GM18909 (cell line): ENCODE results near the gene MUC20.

Source experiments
- ATAC-seq: cut with Tn5 transposase; IDR thresholded peaks from one replicate; pipeline ENCODE4 v1.9.1; 2021; ENCODE audit warnings: mild to moderate bottlenecking; ENCODE audit not compliant: unreplicated experiment, poor library complexity

MUC20 gene

DNA sequence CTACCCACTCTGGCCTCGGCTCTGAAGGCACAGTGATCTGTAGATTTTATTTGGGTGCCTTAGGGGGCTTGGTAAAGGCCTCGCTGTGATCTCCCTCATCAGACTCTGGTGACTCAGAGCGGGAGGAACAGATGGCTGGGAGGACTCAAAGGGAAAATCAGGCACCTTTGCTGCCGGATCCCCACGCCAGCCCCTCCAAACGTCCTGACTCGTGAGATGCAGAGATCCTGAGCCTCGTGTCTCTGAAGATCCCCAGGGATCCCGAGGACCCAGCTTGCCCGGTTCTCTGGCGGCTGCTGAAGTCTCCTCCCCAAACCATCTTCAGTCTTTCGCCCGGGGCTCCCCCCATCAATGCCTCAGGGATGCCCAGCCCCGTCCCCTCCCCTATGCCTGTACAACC, 32.8 kb downstream of the MUC20 start:
- no peak for ATAC-seq

DNA sequence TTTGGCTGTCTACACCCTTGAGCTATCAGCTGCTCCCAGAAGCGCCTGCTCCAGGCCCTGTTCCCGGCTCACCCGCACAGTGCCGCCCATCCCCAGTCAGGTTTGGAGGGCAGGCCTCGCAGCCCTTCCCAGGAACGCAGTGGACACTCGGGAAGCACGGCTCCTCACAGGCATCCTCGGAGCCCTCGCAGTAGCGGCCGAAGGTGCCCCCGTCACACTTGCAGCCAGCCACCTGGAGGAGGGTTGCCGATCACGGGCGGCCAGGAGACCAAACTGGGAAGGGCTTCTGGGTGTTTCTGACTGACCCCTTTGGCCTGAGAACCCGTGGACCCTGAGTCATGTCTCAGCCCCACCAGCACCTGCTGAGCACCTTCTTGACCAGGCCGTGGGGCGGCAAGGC, 33.4 kb downstream of the MUC20 start:
- no peak for ATAC-seq

DNA sequence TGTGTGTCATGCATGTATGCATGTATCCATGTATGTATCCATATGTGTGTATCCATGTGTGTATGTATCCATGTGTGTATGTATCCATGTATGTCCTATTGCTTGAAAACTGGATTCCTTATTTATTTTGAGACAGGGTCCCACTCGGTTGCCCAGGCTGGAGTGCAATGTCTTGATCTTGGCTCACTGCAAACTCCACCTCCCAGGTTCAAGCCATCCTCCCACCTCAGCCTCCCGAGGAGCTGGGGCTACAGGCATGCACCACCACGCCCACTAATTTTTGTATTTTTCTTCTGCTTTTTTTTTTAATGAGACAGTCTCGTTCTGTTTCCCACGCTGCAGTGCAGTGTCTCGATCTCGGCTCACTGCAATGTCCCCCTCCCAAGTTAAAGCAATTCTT, 34.1 kb downstream of the MUC20 start:
- no peak for ATAC-seq

DNA sequence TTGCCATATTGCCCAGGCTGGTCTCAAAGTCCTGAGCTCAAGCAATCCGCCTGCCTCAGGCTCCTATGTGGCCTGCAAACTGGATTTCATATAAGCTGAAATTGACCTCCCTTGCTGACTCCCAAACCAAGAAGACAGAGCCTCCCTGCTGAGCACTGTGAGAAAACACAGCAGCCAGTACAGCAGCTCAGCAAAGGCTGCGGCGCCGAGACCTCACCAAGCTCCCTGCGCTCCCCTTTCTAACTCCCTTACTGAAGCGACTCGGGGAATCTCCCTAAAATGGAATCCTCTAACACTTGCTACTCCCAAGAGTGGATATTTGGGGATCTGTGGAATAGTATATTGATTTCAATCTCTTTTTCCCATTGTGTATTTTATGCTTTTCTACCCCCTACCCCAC, 34.6 kb downstream of the MUC20 start:
- ATAC-seq = no peak

DNA sequence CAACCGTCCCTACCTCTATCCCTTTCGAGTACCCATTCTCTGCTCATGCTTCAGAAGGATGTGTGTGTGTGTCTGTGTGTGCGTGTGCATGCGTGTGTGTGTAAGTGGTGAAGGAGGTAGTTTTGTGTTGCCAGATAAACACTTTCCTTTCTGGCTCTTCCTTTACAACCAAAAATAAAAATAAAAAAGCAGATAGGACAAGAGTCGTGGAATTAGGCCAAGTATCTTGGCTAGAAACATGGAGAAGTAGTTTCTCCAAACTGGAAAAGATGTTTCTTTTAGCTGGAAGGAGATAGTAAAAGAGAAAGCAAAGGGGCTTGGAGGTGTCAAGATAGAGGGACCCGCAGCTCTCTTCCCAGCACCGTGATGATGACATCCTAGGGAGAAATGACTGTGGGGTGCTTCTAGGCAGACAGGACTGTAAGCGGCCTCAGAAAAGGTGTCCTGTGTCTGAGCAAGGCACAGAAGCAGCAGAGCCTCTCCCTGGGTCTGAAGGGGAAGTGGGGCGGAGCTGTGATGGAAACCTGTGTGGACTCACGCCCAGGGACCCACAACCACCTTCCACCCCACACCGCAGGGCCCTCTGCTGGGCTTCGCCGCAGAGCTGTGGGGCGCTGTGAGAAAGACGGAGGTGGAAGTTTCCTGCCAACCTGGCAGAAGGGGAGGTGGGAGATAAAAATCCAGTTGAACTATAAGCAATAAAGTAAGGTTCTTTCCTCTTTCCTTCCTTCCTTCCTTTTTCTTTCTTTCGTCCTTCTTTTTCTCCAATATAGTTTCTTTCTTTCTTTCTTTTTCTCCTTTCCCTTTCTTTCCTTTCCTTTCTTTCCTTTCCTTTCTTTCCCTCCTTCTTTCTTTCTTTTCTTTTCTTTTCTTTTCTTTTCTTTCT, 35.3 kb downstream of the MUC20 start:
- ATAC-seq = no peak

DNA sequence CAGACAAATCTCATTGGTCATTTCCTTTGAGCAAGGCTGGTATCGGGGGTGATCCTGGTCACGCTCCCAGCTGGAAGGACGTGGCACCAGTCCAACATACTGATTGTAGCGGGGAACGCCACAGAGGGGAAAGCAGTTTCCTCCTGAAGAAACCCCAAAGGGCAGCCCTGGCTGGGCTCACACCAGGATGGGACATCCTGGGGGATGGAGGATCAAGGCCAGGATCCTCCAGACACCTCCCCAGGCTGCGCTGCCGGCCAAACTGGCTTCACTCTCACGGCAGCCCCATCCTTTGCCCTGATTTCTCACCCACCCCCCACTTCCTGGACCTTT, 36.6 kb downstream of the MUC20 start:
- no peak for ATAC-seq

DNA sequence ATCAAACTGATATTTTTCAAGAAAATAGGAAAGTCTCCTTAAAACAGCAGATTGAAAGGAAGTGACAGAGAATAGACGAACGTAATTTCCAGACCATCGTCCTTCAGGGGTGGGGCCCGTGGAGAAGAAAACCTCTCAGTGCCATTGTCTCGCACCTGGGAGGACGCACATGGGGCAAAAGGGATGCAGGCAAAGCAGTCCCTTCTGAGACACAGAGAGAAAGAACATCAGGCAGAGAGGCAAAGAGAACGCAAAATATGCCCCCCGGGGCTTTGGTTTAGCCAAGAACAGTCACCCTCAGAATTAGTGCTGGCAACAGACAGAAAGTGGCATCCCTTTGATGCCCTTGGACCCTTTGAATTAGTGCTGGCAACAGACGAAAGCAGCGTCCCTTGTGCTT, 37.0 kb downstream of the MUC20 start:
- ATAC-seq = no peak

DNA sequence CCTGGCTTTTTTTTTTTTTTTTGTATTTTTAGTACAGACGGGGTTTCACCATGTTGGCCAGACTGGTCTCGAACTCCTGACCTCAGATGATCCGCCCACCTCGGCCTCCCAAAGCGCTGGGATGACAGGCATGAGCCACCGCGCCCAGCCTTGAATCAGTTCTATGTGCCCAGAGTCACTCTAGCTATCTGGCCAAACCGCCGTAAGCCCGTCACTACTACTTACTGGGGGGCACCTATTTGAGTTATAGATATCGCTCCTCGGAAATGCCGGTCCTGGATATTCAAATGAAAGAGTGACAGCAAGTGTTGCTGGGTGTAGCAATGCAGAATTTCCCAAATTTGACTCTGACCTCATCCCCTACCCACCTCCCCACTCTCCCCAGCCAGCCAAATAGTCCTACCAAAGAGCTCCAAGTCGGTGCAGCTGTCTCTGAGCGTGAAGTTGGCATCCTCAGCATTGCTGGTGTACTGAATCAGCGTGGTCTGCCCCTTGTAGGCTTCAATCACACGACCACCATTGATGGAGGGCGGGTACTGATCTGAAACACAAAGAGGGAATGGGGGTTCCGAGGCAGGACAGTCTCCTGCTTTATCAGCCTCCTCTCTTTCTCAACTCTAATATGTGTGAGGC, 38.1 kb downstream of the MUC20 start:
- ATAC-seq = no peak

DNA sequence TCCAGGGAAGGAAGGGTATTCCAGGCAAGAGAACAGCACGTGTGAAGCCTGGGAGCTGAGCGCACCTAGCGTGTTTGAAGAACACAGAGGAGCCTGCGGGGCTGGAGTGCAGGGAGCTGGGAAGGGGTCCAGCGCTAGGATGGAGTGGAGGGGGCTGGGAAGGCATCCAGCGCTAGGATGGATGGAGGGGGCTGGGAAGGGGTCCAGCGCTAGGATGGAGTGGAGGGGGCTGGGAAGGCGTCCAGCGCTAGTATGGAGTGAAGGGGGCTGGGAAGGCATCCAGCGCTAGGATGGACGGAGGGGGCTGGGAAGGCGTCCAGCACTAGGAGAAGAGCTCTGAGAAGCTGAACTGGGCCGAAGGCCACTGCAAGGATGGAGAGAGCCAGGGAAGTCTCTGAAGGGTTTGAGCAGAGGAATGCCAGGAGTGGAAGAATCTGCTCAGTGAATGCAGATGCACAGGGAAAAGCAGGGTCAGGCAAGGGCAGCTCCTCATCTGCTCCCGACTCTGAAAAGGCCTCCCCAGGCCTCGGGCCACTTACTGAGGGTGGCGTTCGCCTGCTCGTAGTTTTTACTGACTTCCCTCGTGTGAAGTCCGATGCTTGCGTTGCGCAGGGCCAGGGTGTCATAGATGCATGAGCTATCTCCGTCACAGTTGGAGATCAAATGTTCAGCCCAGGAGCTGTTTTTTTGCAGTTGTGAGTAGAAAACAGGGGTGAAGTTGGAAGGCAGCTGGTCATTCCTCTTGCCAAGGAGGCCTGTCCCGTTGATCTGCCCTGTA, 39.8 kb downstream of the MUC20 start:
- ATAC-seq = no peak

DNA sequence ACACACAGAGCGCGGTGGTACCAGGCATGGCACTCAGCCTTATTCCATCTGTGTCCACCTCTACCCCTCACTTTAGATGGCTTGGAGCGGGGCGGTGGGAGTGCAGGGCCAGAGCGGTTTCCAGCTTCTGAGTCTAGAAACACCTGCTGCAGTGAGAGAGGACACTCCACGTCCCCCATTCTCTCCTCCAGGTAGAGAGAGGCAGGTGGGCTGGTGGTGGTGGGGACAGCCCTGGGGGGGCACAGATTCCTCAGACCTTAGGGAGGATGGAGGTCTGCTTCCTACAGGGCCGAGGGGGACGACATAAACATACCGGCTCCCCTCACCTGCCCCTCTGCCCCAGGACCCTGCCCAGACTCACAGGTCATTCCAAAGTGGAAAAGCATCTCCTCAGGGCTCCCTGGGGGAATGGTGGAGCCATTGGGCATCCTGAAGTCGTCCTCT, 40.4 kb downstream of the MUC20 start:
- ATAC-seq = no peak

DNA sequence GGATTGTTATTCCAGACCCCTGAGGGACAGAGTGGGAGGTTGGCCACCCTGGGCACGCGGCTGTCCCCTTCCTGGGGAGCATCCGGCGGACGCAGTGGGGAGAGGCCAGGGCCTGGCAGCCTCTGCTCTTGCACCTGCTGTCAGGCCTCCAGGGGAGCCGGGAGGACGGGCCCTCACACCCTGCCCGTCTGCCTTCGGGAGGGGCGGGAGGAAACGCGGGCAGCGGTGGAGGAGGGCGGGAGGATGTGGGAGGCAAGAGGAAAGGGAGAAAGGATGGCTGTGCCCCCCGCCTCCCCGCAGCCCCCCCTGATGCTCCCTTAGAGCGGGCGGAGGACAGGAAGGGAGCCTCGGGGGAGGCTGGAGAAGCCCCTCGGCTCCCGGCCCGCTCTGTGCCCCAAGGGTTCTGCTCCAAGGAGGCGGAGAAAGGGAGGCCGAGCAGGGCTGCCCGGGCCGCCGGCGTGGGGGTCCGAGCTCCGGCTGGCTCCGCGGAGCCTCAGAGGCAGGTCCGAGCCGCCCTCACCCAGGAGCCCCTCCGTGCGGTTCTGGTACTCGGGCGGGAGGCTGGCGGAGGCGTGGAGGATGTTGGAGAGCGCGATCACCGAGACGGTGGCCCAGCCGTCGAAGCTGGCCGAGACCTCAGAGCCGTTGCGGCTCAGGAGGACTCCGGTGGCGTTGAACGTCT, 40.9 kb downstream of the MUC20 start:
- ATAC-seq = no peak

DNA sequence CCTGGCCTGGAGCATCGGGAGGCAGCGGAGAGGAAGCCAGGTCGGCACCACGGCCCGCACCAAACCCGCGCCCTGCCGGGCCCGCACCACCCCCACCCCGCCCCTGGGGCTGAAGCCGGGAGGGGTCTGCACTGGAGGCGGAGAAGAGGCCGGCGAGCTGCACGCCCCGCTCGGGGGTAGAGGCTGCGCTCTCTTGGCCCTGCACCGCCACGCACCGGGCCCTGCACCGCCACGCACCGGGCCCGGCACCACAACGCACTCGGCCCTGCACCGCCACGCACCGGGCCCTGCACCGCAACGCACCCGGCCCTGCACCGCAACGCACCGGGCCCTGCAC, 41.4 kb downstream of the MUC20 start:
- no peak for ATAC-seq

DNA sequence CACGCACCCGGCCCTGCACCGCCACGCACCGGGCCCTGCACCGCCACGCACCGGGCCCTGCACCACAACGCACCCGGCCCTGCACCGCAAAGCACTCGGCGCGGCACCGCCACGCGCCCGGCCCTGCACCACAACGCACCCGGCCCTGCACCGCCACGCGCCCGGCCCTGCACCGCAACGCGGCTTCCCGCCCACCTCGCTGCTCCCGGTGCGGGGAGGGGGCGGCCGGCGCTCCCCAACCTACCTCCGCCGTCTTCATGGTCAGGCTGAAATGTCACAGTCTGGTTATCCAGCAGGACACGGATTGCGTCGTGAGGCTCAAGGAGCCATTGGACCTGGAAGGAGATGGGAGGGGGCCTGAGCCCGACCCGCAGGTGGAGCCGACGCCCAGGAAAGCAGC, 41.8 kb downstream of the MUC20 start:
- no peak for ATAC-seq

DNA sequence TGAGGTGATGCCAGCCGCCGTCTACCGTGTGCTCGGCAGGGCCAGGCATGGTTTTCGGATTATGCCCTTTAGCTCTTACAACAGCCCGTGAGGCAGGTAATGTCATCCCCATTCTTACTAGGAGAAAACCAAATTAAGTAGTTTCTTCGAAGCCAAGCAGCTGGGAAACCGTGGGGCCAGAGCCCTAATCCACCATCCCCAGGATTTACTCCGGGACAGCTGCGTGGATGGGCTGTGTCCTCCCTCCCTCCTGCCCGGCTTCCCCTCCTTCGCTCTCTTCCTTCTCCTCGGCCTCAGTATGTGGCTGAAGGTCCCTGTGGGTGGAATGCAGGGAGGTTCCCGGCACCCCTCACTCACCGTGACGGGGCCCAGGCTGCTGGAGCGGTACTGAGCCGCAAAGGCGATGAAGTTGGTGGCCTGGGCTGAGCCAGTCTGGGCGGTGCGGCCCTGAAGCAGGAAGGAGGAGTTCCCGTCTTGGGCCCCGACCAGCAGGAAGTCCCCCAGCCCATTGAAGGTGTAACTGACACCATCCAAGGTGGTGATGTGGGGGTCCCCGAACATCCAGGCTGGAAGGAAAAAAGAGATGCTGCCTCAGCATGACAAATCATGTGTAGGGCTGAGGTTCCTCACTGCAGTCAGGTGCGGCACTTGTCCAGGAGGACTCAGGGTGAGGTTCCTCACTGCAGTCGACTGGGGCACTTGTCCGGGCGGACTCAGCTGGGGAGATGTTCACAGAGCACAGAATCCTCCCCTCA, 42.5 kb downstream of the MUC20 start:
- ATAC-seq = no peak

DNA sequence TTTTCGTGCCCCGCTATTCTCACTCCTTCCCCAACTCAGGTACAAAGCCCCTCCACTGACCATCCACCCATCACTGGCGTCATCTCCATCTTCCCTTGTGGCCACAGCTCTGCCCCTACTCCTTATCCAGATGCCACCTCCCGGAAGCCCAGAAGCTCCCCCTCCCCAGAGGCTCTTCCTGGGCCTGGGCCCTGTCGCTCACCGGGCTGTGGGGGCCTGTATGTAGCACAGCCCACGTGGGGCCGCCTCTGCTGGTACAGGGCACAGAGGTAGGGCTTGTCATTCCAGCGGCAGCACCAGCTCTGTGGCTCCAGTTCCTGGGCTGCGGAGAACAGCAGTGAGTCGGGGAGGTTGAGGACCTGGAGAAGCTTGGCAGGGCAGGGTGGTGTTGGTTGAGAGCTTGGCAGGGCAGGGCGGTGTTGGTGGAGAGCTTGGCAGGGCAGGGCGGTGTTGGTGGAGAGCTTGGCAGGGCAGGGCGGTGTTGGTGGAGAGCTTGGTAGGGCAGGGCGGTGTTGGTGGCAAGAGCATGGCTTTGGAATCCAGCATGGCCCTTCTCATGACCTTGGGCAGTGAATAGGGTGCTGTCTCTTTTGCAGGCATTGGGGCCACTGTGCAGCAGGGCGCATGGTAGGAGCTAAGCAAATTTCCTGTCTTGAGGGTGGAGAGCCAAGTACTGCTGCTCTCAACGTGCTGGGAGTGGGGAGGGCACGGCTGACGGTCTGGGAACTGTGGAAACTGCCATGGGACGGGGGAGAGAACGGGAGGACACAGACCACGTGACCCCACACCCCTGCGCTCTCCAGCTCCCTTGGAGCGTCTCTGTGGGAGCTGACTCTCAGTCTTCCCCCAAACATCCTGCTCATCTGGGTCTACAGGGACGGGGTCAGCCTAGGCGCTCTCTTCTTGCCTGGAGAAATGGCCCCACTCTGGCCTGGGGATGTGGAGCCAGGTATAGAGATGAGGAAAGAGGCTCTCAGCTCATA, 43.4 kb downstream of the MUC20 start:
- no peak for ATAC-seq

DNA sequence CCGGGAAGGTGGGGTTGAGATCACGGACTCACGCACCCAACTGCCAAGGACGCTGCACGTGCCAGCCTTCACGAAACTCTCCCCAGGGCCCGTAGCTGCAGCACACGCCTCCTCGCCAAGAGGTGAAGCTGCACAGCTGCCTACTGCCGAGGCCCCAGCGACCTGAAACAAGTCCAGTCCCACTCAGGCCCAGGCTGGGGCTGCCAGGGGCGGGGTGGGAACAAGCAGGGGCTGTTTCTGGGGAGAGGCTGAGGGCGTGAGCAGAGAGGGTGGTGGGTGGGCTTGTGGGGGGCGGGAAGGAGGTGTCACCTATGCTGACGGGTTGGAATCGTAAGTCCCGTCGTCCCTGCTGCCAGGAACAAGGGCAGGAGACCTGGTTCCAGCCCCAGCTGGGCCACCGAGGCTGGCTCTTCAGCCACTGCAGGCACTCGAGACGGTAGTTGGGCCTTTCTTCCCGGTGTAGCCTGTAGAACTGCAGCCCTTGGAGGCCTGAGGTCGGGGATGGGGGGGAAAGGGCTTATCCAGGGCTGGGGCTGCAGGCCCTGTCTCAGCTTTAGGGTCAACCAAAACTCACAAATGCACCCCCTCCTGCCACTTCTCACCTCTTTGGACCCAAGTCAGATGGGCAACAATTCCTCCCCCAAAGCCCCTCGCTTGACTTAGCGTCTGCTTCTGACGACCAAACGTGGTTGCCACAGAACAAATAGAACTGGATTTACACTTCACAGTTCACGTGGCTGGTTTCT, 44.4 kb downstream of the MUC20 start:
- ATAC-seq = no peak

DNA sequence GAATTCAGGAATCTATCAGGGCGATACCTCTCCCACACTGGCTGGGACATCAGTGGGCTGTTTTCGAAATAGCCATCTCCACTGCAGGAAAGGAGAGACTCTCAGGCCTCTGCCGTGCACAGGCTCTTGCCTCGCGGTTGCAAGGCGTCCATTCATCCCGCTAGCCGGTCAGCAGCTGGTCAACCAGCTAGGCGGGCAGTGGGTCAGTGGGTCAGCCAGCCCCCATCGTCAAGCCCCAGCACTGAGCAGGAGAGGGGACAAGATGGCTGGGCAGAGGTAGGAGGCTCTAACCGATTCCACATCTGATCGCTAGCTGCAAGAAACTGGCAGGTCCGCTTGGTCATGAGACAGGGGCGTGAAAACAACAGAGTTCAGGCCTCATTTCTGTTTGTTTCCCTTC, 45.9 kb downstream of the MUC20 start:
- ATAC-seq = no peak

DNA sequence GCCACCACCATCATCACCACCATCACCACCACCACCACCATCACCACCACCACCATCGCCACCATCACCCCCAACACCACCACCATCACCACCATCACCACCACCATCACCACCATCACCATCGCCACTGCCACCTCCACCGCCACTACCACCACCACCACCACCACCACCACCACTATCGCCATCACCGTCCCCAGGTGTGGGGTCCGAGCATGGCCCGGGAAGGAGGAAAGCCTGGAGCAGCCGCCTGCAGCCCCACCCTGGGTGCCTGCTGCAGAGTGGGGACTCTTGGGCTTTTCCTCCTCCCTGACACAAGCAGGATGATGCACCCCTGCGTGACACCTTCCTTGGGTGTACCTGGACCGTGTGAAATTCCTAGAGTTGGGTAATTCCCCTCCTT, 47.0 kb downstream of the MUC20 start:
- no peak for ATAC-seq
